Measurements from ENCODE around the gene WDR7.

GRCh38 chr18:56835331-56835730 is 184.2 kb downstream of the WDR7 start:
- TF ChIP-seq EZH2 (IDR thresholded peaks at IDR 0.05; ENCODE audit: borderline replicate concordance, low read length) (no peak), CTCF (IDR thresholded peaks at IDR 0.05; ENCODE audit: low read length) (no peak)

Data from OCI-LY1 (cell line).